HCEC 1CT (cell line): Measurements from ENCODE around the gene ICOS.

Experiments used
- DNase-seq: peaks from one replicate; pipeline ENCODE4 v3.0.0-alpha.2; 2017

Gene ICOS

GRCh38 chr2:203936535-203936934, at the start of gene ICOS:
Gene ICOS, plus strand, starts transcription at chr2:203936763. Its CDS starts 52 bp downstream, at chr2:203936815.
- no peak for DNase-seq

GRCh38 chr2:203887677-203888076, 48.9 kb upstream of the ICOS start:
- DNase-seq, result no peak

- DNase-seq, result no peak
These were observed 47.0 kb upstream of the ICOS start for GRCh38 chr2:203889542-203889941.

GRCh38 chr2:203889944-203890343, 46.6 kb upstream of the ICOS start:
- DNase-seq, result no peak

DNA sequence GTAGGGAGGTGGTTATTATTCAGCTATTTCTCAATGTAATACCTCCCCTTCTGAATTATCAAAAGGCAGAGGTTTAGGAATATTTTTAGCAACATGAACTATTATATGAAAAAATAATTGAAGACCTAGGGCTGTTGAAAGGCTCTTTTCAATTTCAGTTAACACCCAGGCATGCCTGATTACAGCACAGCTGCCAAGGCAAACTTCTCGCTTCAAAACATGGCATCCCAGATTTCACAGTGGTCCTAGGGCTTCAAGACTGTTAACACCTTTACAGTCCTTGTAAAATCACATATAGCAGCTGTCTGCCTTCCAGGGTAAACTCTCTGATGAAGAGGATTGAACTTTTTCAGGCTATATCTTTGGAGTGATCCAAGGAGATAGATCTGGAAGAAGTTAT, 45.8 kb upstream of the ICOS start:
- DNase-seq, result no peak

GRCh38 chr2:203891474-203891873, 45.1 kb upstream of the ICOS start:
- no peak for DNase-seq

- DNase-seq, result no peak
These were observed 44.4 kb upstream of the ICOS start for GRCh38 chr2:203892207-203892606.

DNA sequence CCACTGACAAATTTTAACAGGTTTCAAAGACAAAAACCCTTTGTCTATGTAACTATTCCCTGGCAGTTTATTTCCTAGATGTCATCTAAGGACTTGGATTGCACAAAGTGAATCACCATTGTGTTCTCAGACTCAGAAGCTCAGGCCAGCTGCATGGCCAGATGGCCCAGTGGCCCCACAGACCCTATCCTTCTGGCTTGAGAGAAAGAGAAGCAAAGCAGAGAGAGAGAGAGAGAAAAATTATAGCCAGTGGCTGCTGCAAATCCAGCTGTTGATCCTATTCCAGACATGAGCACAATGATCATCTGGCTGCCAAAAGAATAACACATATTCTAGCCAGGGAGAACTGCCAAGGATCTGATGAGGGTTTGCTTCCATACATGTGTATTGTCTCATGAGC, 43.2 kb upstream of the ICOS start:
- peak; percentile 22 for DNase-seq

- no peak for DNase-seq
These were observed 42.7 kb upstream of the ICOS start for GRCh38 chr2:203893840-203894239.

DNA sequence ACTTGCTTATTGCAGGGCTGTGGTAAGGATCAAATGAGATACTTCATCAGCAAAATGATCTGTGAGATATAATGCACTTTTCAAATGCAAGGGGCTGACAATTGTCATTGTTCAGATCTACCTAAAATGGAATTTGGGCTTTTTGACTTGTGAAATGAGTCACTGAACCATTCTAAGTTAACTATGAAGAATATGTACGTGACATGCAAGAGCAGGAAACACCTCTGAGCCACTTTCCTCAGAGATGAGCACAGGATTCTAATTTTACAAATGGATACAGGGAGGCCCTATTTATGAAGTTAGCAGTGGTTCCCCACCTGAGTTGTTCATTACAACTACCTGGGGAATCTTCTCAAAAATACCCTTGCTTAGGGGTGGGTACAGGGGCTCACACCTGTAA, 42.3 kb upstream of the ICOS start:
- no peak for DNase-seq

- DNase-seq, result no peak
These were observed 39.0 kb upstream of the ICOS start for GRCh38 chr2:203897544-203897943.

- DNase-seq, result no peak
These were observed 37.9 kb upstream of the ICOS start for GRCh38 chr2:203898657-203899056.

- DNase-seq, result no peak
These were observed 36.3 kb upstream of the ICOS start for GRCh38 chr2:203900253-203900652.

DNA sequence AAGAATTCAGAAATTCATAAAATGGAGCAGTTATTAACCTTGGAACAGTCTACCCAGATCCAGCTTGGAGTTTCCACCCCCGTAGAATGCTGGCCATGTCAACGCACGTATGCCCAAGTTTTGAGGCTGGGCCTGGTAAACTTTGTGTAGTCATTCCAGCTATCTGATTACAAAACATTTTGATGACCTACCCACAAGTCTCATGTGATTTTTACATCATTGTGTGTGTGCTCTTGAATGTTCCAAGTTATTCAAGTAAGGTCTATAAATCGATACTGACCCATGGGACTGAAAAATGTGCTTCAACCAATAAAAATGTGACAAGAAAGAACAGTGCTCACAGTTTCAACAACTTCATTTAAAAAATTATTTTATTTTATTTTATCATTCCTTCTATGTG, 32.5 kb upstream of the ICOS start:
- no peak for DNase-seq

DNA sequence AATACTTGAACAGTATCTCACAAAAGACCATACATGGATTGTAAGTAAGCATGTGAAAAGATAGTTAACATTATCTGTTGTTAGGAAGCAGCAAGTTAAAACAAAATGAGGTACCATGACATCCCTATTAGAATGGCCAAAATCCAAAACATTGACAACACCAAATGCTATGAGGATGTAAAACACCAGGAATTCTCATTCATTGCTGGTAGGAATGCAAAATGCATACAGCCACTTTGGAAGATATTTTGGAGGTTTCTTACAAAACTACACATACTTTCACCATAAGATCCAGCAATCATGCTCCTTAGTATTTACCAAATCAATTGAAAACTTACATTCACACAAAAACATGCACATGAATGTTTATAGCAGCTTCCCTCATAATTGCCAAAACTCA, 30.9 kb upstream of the ICOS start:
- no peak for DNase-seq

GRCh38 chr2:203908066-203908796, 28.3 kb upstream of the ICOS start:
- no peak for DNase-seq

- no peak for DNase-seq
These were observed 27.8 kb upstream of the ICOS start for GRCh38 chr2:203908797-203909185.

- peak; percentile 65 for DNase-seq
These were observed 27.1 kb upstream of the ICOS start for GRCh38 chr2:203909261-203909967.

- DNase-seq, result no peak
These were observed 26.6 kb upstream of the ICOS start for GRCh38 chr2:203909974-203910373.

- DNase-seq, result no peak
These were observed 22.6 kb upstream of the ICOS start for GRCh38 chr2:203913947-203914346.

DNA sequence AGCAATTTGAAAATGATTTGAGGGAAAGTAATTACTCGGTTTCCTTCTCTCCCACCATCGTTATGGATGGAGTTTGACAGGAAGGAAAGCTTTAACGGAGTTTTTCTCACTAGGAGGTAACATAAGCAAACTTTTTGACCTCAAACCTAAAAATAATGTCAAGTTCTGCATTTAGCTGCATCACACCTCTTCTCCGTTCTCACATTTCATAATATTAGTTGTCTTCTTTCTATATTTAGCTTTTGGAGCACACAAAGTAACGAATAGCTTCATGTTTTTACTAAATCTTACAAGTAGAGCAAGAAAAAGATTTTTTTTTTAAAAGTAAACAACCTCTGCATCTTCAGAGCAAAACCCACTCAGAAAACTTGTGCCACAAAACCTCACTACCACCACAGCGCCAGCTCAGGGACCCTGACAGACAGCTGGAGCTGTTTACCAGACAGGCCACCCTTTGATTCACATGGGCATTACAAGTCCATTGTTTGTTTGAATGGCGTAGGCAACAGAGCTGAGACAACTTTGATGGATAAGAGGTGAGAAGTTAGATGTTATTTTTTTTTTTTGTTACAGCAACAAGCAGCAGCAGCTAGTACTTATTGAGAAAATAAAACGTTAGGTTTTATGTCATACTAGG, 21.9 kb upstream of the ICOS start:
- DNase-seq, result no peak

- no peak for DNase-seq
These were observed 21.3 kb upstream of the ICOS start for GRCh38 chr2:203915256-203915655.

DNA sequence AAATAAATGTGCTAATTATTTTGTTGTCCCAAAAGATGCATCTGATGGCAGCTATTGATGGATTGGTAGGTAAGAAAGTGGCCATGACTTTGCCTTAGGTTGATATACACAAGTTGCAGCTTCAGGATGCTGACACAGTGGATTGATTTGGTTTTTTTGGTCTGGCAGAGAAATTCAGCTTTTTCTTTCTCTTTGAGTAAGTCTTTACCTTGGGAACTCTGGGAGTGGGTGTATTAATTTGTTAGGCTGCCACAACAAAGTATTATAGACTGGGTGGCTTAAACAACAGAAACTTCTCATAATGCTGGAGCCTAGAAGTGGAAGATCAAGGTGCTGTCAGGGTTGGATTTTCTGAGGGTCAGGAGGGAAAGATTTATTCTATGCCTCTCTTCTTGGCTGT, 19.8 kb upstream of the ICOS start:
- no peak for DNase-seq

DNA sequence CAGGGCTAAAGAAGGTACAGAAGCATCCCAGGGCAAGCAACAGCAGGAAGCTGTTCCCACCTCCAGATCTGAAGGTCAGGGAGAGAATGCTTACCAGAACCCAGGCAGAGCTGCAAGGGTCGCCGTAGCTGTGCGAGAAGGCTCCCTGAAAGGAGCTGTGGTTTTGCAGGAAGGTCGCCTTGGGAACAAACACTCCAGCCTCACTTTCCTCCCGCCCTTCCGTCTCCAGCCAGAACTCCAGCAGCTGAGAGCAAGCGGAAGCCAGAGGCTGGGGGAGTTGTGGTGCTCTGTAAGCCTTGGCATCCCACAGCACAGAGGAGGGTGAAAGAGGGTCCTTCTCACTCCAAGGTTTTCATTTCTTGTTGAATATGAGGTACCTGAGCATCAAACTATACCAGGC, 18.3 kb upstream of the ICOS start:
- DNase-seq, result no peak
